HG03045 (cell line): ENCODE measurements around the gene ZBTB16.

ENCODE experiments used
- ATAC-seq: cut with Tn5 transposase; IDR thresholded peaks from one replicate; pipeline ENCODE4 v1.9.1; 2021; ENCODE audit warnings: mild to moderate bottlenecking, moderate library complexity; ENCODE audit not compliant: unreplicated experiment

Gene ZBTB16

GRCh38 chr11:114147375-114148012 lies 88.0 kb downstream of the ZBTB16 start:
- ATAC-seq = no peak

GRCh38 chr11:114148013-114148382 lies 88.5 kb downstream of the ZBTB16 start:
- ATAC-seq = no peak

- no peak for ATAC-seq
Observed at GRCh38 chr11:114149689-114150407, 90.3 kb downstream of the ZBTB16 start.

- ATAC-seq = no peak
Observed at GRCh38 chr11:114150671-114151070, 91.2 kb downstream of the ZBTB16 start.

GRCh38 chr11:114151631-114152030 lies 92.1 kb downstream of the ZBTB16 start:
- no peak for ATAC-seq

- no peak for ATAC-seq
Observed at GRCh38 chr11:114152162-114152561, 92.7 kb downstream of the ZBTB16 start.

GRCh38 chr11:114152785-114153184 lies 93.3 kb downstream of the ZBTB16 start:
- ATAC-seq = no peak

GRCh38 chr11:114153224-114153623 lies 93.7 kb downstream of the ZBTB16 start:
- no peak for ATAC-seq

- ATAC-seq = no peak
Observed at GRCh38 chr11:114154271-114155047, 94.9 kb downstream of the ZBTB16 start.

GRCh38 chr11:114155116-114155515 lies 95.6 kb downstream of the ZBTB16 start:
- no peak for ATAC-seq

- no peak for ATAC-seq
Observed at GRCh38 chr11:114156131-114156581, 96.6 kb downstream of the ZBTB16 start.

GRCh38 chr11:114156782-114157181 lies 97.3 kb downstream of the ZBTB16 start:
- ATAC-seq = no peak

GRCh38 chr11:114157476-114158050 lies 98.1 kb downstream of the ZBTB16 start:
- no peak for ATAC-seq

GRCh38 chr11:114158421-114158820 lies 98.9 kb downstream of the ZBTB16 start:
- ATAC-seq = no peak

GRCh38 chr11:114158886-114159285 lies 99.4 kb downstream of the ZBTB16 start:
- ATAC-seq = no peak

- no peak for ATAC-seq
Observed at GRCh38 chr11:114159320-114159719, 99.8 kb downstream of the ZBTB16 start.

GRCh38 chr11:114159802-114160632 lies 100.5 kb downstream of the ZBTB16 start:
- ATAC-seq = no peak

GRCh38 chr11:114160894-114161293 lies 101.4 kb downstream of the ZBTB16 start:
- ATAC-seq = no peak

- ATAC-seq = no peak
Observed at GRCh38 chr11:114161486-114162250, 102.2 kb downstream of the ZBTB16 start.

GRCh38 chr11:114162719-114163123 lies 103.2 kb downstream of the ZBTB16 start:
- ATAC-seq = no peak
